ENCODE data around the gene ZNF506.

ZNF506 gene

GRCh38 chr19:19743176-19743575 is 78.4 kb downstream of the ZNF506 start:
- TF ChIP-seq CTCF (IDR thresholded peaks at IDR 0.05; ENCODE audit: insufficient read depth, low read length, poor library complexity, severe bottlenecking), result no peak
- Histone ChIP-seq H3K27me3 (replicated peaks; ENCODE audit: control insufficient read depth, insufficient read depth, low read length) (no peaks in the 10 kb centered on the region), H3K36me3 (ENCODE audit: control insufficient read depth, insufficient read depth, low read length) (no peaks in the 10 kb centered on the region), H3K4me3 (replicated peaks; ENCODE audit: low read depth, low read length) (no peak overlapping the region)
- DNase-seq (ENCODE audit: extremely low read depth, insufficient read length), result no peak

DNA sequence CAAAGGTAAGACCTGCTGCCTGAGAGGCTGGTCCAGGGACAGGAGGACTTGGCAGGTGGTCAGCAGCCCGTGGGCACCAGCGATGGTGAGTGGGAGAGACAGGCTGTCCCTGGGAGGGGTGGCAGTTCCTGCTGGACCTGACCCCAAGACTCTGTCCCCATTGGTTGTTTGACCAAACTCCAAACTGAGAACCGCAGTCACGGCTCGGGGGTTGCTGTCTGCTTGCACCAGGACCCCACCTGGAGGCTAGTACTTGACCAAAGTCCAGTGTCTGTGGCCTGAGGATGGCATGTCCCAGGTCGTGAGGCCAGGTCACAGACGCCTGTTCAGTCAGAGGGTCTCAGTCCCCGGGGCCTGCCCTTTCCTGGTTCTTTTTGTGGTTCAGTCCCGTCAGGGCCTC is 78.8 kb downstream of the ZNF506 start:
- no peak for DNase-seq (ENCODE audit: extremely low read depth, insufficient read length)
- Histone ChIP-seq H3K36me3 (ENCODE audit: control insufficient read depth, insufficient read depth, low read length) (no peaks in the 10 kb centered on the region), H3K4me3 (replicated peaks; ENCODE audit: low read depth, low read length) (no peak overlapping the region), H3K27me3 (replicated peaks; ENCODE audit: control insufficient read depth, insufficient read depth, low read length) (no peaks in the 10 kb centered on the region)
- TF ChIP-seq CTCF (IDR thresholded peaks at IDR 0.05; ENCODE audit: insufficient read depth, low read length, poor library complexity, severe bottlenecking), result no peak
